Epidermal melanocyte (primary cell): ENCODE data around the gene RASGRF1.

Source experiments
- DNase-seq: peaks from one replicate; pipeline ENCODE4 v3.0.0; 2011; ENCODE audit warnings: low spot score; ENCODE audit not compliant: insufficient read length

The RASGRF1 gene

GRCh38 chr15:79094611-79095021 is 4.0 kb upstream of the RASGRF1 start:
- DNase-seq: no peak

- DNase-seq: no peak
Measured at GRCh38 chr15:79093352-79093935, 2.9 kb upstream of the RASGRF1 start.

- no peak for DNase-seq
Measured at GRCh38 chr15:79092382-79092781, 1.8 kb upstream of the RASGRF1 start.

- DNase-seq: no peak
Measured at GRCh38 chr15:79091204-79091867, 756 bp upstream of the RASGRF1 start.

- no peak for DNase-seq
Measured at GRCh38 chr15:79089890-79090486, 592 bp downstream of the RASGRF1 start.

- DNase-seq: no peak
Measured at GRCh38 chr15:79089331-79089889, 1.2 kb downstream of the RASGRF1 start.

- no peak for DNase-seq
Measured at GRCh38 chr15:79088426-79089205, 2.0 kb downstream of the RASGRF1 start.

GRCh38 chr15:79086814-79087213 is 3.8 kb downstream of the RASGRF1 start:
- no peak for DNase-seq

- DNase-seq: no peak
Measured at GRCh38 chr15:79084308-79084968, 6.1 kb downstream of the RASGRF1 start.

GRCh38 chr15:79083154-79083553 is 7.4 kb downstream of the RASGRF1 start:
- no peak for DNase-seq

- no peak for DNase-seq
Measured at GRCh38 chr15:79082363-79083070, 8.1 kb downstream of the RASGRF1 start.

GRCh38 chr15:79078763-79079410 is 11.7 kb downstream of the RASGRF1 start:
- DNase-seq: no peak

GRCh38 chr15:79078003-79078402 is 12.6 kb downstream of the RASGRF1 start:
- DNase-seq: no peak

- no peak for DNase-seq
Measured at GRCh38 chr15:79076661-79077060, 13.9 kb downstream of the RASGRF1 start.

- DNase-seq: no peak
Measured at GRCh38 chr15:79075256-79075655, 15.3 kb downstream of the RASGRF1 start.

- no peak for DNase-seq
Measured at GRCh38 chr15:79073336-79073735, 17.2 kb downstream of the RASGRF1 start.

- peak; percentile 37 for DNase-seq
Measured at GRCh38 chr15:79071901-79072300, 18.7 kb downstream of the RASGRF1 start.

GRCh38 chr15:79068790-79069189 is 21.8 kb downstream of the RASGRF1 start:
- DNase-seq: no peak

GRCh38 chr15:79067969-79068368 is 22.6 kb downstream of the RASGRF1 start:
- no peak for DNase-seq
